ENCODE results near the gene UTP3.
A peak's percentile ranks its signal among the peaks of the same experiment; 100 is the strongest.

DNA sequence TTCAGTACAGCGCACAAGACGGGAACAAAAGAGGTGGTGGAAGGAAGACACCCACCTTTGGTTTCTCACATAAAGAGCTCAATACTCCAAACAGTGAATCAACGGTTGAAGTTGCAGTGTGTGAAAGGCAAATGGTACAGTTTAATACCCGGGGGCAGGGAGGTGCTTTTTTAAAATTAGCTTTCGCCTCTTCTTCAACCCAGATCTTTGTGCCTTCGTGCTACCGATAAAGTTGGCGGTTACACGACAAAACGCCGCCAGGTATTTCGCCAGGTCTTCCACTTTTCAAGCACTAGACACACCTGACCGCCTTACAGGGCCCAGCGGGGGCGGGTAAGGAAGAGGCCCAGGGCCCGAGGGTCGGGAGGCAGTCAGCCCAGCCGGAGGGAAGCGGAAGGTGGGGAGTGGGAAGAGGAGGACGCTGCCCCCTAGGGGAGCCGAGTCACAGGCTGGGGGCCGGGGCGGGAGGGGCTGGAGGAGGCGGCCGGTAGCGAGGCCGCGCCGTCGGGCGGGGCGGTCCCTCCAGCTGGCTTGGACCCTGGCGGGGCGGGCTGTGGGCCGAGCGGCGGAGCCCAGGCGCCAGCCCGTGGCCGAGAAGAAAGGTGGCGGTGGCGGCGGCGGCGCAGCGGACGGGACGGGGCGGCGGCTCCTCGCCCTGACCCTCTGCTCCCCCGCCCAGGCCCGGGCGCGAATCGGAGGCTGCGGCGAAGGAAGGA, 16.0 kb downstream of the UTP3 start:
- TF ChIP-seq EZH2 (IDR thresholded peaks at IDR 0.05; ENCODE audit: borderline replicate concordance, low read depth, low read length, severe bottlenecking): no peak
- TF ChIP-seq, protein P1, sequence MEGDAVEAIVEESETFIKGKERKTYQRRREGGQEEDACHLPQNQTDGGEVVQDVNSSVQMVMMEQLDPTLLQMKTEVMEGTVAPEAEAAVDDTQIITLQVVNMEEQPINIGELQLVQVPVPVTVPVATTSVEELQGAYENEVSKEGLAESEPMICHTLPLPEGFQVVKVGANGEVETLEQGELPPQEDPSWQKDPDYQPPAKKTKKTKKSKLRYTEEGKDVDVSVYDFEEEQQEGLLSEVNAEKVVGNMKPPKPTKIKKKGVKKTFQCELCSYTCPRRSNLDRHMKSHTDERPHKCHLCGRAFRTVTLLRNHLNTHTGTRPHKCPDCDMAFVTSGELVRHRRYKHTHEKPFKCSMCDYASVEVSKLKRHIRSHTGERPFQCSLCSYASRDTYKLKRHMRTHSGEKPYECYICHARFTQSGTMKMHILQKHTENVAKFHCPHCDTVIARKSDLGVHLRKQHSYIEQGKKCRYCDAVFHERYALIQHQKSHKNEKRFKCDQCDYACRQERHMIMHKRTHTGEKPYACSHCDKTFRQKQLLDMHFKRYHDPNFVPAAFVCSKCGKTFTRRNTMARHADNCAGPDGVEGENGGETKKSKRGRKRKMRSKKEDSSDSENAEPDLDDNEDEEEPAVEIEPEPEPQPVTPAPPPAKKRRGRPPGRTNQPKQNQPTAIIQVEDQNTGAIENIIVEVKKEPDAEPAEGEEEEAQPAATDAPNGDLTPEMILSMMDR (IDR thresholded peaks at IDR 0.05; ENCODE audit: borderline replicate concordance, extremely low read depth, low read length, poor library complexity, severe bottlenecking): peak; percentile 62
